ENCODE measurements around the gene HES3.

DNA sequence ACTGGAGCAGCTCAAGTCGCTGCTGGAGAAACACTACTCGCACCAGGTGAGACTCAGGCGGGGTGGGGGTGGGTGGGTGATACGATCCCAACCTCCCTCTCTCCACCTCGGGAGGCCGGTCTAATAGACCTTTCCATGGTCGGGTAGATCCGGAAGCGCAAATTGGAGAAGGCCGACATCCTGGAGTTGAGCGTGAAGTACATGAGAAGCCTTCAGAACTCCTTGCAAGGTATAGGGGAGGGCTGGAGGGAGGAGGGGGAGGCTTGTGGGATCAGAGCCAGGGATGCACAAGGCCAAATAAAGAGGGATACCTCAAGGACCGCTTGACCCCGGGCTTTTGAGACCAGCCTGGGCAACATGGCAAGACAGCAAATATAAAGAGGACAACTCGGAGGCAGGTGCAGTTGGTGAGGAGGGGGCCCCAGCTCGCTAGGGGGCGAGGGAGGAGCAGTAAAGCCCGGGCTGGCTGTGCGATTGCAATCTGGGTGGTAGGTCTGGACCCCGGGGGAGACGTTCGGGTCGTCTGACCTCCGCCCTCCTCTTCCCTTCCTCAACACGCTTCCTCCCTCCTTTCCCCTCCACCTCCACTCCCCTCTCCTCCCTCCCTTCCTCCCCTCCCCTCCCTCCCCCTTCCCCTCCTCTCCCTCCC lies 546 bp downstream of the HES3 start:
- TF ChIP-seq, protein P1, sequence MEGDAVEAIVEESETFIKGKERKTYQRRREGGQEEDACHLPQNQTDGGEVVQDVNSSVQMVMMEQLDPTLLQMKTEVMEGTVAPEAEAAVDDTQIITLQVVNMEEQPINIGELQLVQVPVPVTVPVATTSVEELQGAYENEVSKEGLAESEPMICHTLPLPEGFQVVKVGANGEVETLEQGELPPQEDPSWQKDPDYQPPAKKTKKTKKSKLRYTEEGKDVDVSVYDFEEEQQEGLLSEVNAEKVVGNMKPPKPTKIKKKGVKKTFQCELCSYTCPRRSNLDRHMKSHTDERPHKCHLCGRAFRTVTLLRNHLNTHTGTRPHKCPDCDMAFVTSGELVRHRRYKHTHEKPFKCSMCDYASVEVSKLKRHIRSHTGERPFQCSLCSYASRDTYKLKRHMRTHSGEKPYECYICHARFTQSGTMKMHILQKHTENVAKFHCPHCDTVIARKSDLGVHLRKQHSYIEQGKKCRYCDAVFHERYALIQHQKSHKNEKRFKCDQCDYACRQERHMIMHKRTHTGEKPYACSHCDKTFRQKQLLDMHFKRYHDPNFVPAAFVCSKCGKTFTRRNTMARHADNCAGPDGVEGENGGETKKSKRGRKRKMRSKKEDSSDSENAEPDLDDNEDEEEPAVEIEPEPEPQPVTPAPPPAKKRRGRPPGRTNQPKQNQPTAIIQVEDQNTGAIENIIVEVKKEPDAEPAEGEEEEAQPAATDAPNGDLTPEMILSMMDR (IDR thresholded peaks at IDR 0.05) = no peak
- TF ChIP-seq POLR2A (IDR thresholded peaks at IDR 0.05) = no peak

All from Peyer's patch (tissue), 4 donors.